NCI-H2107 (cell line): ENCODE measurements around the gene SNAPC2.

Source experiments
- DNase-seq: peaks from one replicate; lab custom pipeline; 2025; lab: John Stamatoyannopoulos, UW

The SNAPC2 gene

GRCh38 chr19:7919610-7920518, at the start of gene SNAPC2:
Gene SNAPC2, plus strand, starts transcription at chr19:7920338. Its CDS starts 29 bp downstream, at chr19:7920367.
- DNase-seq, result peak; percentile 81

DNA sequence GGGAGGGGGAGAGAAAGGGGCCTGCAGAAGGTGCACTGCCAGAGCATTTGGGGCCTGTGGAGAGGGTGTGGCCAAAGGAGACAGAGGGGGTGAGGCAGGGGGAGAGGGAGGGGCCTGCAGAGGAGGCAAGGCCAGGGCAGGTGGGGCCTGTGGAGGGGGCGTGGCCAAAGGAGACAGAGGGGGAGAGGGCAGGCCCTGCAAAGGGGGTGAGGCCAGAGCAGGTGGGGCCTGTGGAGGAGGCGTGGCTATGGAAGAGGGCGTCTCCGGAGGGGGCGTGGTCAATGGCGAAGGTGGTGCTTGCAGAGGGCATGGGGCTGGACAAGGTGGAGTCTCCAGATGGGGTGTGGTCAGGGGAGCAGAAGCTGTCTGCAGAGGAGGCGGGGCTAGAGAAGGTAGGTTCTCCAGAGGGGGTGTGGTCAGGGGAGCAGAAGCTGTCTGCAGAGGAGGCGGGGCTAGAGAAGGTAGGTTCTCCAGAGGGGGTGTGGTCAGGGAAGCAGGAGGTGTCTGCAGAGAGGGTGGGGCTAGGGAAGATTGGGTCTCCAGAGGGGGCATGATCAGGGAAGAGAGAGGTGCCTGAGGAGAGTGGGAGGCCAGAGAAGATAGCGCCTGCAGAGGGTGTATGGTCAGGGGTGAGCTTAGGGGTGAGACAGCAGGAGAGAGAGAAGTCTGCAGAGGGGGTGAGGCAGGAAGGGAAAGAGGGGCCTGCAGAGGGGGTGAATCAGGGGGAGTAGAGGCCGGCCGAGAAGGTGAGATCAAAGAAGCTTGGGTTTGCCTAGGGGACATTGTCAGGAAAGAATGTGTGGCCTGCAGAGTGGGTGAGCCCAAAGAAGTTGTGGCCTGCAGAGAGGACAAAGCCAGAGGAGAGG, 49.3 kb upstream of the SNAPC2 start:
- no peak for DNase-seq

DNA sequence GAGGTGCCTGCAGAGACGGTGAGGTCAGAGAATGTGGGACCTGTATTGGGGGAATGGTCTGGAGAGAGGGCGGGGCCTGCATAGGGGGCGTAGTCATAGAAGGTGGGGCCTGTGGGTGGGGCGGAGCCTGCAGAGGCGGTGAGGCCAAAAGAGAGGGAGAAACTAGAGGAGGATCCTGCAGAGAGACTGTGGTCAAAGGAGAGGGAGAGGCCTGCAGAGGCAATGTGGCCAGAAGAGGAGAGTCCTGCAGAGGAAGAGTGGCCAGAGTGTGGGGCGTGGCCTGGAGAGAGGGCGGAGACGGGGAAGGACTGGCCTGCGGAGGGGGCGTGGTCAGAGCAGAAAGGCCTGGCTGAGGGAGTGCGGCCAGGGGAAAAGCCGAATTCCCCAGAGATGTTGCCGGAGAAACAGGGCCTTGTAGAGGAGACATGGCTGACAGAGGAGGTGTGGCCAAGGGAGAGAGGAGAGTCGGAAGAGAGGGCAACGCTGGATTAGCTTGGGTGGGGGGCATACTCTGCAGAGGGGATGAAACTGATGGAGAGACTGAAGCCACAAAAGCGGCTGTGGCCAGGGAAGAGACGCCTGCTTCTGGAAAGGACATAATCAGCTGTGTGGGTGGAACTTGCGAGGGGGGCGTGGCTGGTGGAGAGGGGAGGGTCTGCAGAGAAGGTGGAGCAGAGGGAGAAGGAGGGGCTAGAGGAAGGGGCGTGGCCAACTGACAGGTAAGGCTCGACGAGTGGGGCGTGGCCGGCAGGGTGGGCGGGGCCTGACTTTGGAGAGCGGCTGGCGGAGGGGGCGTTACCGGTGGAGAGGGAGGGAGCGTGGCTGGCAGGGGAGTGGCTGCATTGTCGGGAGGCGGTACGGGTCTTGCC, 48.5 kb upstream of the SNAPC2 start:
- peak; percentile 72 for DNase-seq

DNA sequence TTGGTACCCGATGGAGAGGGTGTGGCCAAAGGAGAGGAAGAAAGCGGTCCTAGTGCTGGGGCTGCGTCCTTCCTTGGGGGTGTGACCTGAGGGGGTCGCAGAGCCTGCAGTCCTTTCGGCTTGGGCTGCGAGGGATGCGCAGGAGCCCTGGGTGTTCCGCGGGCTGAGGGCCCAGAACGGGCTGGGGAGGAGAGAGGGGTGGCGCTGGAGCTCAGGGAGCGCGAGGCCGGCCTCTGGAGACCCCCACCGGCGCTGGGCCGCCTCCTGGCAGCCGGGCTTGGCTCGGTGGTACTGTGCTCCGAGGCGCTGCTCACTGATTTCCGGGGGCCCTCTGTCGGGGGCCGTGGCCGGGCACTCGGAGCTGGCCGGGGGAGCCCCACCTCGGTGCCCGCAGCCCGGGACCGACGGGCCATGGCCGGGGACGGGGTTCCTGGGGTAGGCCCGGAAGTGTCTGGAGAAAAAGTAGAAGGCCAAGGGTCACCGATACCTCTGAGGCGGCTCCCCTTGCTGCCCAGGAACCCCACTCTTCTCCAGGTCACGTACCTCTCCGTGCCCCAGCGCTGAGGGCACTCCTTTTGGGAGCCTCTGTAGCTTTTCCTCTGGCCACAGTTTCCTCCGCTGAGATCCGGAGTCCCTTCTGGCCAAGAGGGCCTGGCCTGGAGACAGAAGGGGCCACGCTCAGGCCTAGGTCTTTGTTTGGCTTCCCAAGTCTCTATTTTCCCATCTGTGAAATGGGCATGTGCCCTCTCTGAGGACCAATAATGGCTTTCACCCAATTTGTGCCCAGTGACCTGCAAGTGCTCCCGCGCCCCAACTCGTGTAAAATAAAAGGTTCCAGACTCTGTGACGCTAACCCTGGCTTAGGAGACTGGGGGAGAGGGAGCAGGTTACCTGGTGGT, 47.6 kb upstream of the SNAPC2 start:
- DNase-seq, result no peak

- no peak for DNase-seq
These were observed 46.6 kb upstream of the SNAPC2 start for GRCh38 chr19:7873304-7874075.

DNA sequence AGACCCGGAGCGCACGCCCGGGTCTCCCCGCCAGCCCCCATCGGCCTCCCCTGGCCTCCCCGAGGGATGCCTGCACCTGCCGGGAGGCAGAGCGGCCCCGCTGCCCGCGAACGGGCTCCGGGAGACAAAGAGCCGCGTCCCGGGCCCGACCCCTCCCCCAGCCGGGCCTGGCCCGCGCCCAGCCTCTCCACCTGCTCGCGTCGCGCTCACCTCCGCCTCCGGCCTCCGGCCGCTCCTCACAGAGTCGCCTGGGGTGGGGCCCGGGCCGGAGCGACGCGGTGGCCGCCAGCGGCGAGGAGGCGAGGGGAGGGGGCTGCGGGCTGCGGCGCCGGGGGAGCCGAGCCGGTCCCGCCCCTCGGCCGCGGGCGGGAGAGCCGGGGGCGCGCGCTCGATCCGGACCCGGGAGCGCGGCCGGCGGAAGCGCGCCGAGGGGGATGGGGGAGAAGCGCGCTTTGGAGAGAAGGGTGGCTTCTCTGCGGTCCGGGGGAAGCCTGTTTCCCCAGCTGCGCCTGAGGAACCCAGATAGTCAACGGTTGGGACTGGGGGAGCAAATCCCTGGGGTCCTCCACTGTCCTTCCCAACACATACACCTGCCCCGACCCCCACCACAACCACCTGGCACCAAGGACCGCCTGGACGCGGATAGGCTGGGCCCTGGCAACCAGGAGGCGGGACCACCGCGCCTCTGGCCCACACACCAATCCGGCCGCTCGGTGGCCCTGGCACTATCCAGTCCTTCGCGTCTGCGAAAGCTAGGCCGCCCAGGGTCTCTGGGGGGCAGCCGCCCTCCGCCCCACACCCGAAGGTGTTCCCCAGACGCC, 45.9 kb upstream of the SNAPC2 start, which contains the start of gene PRR36:
Gene PRR36 (minus strand): TSS at position 315 of the 821 bp plus-strand sequence. CDS start 701 bp downstream, outside the sequence.
- peak; percentile 80 for DNase-seq

DNA sequence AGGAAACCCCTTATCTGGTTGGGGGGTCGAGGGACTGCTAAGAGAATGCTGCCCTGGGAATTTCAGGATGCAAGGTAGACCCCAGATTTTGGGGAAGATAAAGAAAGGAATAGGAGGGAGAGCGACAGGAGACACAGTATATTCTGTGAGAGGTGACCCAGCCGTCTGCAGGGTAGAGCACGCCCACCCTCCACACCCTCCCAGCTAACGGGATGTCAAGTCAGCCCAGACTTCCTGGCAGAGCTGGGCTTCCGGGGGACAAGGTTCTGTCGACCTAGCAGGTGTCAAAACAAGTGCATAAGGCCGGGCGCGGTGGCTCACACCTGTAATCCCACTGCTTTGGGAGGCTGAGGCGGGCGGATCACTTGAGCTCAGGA, 45.3 kb upstream of the SNAPC2 start:
- DNase-seq, result no peak

- DNase-seq, result no peak
These were observed 42.8 kb upstream of the SNAPC2 start for GRCh38 chr19:7877249-7877836.

DNA sequence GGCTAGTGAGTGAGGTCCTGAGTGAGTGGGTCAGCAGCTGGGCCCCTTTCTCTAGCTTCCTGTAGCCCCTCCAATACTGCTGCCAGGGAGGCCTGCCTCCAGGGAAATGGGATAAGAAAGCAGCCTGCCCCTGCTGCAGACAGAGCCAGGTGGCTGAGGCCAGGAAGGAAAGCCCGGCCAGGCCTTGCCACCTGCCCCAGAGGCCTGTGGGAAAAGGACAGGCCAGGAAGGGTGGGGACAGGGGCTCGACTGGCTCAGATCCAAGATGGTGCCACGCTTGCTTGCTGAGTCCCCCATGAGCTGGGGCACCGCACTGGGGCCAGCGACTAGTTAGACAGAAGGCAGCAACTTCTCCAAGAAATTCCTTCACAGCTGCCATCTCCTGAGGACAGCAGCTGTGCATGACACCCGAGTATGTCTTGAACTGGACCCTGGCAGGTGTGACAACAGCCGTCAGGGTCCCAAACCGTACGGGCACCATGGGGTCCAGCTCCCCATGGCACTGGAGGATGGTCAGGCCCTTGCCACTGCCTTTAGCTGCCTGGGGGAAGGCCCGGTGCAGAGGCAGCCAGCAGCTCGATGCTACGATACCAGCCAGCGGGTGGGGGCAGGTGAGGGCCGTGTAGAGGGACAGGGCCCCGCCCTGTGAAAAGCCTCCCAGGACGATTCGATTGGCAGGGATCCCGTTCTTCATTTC, 40.9 kb upstream of the SNAPC2 start:
- DNase-seq, result no peak

GRCh38 chr19:7879836-7880235, 40.3 kb upstream of the SNAPC2 start:
- no peak for DNase-seq

DNA sequence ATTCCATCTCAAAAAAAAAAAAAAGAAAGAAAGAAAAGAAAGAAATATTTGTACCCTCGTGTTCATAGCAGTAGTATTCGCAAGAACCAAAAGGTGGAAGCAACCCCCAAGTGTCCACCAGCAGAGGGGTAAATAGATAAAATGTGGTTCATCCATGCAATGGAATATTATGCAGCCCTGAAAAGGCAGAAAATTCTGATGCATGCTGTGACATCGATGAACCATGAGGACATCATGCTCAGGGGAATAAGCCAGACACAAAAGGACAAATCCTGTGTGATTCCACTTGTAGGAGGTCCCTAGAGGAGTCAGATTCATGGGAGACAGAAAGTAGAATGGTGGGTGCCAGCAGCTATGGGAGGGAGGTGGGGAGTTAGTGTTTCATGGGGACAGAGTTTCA, 38.2 kb upstream of the SNAPC2 start:
- DNase-seq, result no peak

DNA sequence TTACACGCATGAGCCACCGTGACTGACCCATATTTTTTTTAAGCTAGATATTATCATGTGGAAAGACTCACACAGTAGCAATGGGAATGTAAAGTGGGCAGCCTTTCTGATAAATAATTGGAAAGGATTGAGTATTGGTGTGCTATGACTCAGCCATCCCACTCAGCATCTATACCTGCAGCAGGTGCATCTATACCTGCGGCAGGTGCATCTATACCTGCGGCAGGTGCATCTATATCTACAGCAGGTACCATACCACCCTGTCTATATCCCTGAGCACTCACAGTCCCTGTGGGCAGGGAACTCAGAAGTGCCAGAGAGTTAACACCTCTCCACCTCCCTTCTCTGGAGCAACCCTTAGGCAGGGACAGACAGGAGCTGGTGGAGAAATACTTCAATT, 37.0 kb upstream of the SNAPC2 start:
- no peak for DNase-seq

DNA sequence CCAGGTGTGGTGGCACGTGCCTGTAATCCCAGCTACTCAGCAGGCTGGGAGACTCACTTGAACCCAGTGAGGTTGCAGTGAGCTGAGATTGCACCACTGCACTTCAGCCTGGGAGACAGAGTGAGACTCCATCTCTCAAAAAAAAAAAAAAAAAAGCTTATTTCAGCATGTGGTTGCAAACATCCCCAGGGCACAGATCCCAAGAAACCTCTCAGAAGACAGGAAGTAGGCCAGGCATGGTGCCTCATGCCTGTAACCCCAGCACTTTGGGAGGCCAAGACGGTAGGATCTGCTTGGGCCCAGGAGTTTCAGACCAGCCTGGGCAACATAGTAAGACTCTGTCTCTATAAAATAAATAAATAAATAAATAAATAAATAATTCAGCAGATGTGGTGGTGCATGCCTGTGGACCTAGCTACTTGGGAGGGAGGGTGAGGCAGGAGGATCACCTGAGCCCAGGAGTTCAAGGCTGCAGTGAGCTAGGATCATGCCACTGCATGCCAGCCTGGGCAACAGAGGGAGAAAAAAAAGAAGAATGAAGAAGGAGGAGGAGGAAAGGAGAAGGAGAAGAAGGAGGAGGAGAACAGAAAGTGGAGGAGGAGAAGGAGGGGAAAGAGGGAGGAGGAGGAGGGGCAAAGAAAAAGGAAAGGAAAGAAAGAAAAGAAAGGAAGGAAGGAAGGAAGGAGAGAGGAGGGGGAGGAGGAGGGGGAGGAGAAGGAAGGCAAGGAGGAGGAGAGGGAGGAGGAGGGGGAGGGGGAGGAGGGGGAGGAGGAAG, 36.2 kb upstream of the SNAPC2 start:
- DNase-seq, result no peak

DNA sequence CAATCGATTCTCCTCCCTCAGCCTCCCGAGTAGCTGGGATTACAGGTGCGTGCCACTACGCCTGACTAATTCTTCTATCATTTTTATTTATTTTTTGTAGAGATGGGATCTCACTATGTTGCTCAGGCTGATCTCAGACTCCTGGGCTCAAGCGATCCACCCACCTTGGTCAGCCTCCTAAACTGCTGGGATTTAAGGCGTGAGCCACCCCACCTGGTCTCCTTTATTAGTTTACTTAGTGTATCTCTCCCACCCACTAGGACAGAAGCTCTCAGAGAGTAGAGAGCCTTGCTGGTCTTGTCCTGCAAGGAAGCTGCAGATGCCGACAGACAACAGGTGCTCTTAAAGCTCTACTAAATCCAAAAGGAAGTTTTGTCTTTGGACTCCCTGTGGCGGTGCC, 34.3 kb upstream of the SNAPC2 start:
- DNase-seq, result no peak

DNA sequence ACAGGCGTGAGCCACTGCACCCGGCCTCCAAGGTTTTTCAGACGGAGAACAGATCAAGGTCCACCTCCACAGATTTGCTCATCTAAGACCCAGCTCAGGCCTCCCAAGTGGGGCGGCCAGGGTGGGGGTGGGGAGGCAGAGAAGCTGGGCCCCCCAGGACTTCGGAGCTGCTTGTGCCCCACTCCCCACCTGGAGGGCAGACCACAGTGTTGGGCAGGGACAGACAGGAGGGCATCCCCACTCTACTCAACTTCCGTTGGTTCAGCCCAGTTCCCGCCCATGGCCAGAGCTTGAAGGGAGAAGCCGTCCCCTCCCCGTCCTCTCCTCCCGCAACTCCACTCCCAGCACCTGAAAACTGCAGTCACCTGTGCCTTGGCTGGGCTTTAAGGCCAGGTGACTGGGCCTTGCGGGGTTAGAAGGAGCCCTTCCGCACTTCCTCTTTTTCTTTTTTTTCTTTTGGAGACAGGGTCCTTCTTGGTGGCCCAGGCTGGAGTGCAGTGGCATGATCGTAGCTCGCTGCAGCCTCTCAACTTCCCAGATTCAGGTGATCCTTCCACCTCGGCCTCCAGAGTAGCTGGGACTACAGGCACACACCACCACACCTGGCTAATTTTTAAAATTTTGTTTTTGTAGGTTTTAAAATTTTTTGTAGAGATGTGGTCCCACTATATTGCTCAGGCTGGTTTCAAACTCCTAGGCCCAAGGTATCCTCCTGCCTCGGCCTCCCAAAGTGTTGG, 32.6 kb upstream of the SNAPC2 start:
- no peak for DNase-seq

GRCh38 chr19:7888145-7888825, 31.9 kb upstream of the SNAPC2 start, which contains the start of gene LRRC8E:
Gene LRRC8E, plus strand, starts transcription at chr19:7888510. Its CDS starts 7,094 bp downstream, at chr19:7895604.
- DNase-seq, result no peak
